GM21786 (cell line): ENCODE results near the gene NOS1AP.
"Not testable (repeated sequence)": the region's sequence is repeated elsewhere in the genome, so short reads cannot be mapped to it uniquely, and the experiment has no call there.

Source experiments
- ATAC-seq: cut with Tn5 transposase; IDR thresholded peaks from one replicate; pipeline ENCODE4 v1.9.1; 2021; ENCODE audit not compliant: unreplicated experiment

The NOS1AP gene

DNA sequence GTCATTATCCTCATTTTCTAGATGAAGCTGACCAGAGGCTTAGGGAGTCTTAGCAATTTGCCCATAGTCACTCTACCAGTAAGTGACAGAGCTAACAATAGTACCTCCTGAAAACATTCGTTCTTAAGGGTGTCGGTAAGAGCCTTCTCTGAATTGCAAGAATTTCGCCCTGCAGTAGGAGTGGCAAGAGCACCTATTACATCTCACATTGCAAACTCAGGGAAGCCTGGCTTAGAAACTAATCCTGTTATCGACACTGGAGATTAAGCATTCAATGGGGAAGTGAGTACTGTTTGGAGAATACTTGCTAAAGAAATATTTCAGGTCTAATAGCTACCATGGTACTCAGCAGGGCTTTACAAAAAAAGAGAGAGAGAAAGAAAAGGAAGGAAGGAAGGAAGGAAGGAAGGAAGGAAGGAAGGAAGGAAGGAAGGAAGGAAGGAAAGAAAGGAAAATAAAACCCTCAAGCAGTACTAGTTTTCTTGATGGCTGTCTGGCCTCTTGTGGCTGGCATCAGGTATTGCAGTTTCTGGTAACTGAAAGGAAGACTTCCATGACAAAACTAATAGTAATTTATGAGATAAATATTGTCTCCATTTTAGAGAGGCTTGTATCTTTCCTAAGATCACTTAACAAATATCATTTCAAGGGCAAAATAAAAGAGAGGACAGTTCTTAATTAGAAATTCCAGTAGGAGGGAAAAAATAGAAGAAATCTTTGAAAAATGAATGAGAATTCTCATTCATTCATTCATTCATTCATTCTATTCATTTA is 322.5 kb downstream of the NOS1AP start:
- ATAC-seq, result no peak

DNA sequence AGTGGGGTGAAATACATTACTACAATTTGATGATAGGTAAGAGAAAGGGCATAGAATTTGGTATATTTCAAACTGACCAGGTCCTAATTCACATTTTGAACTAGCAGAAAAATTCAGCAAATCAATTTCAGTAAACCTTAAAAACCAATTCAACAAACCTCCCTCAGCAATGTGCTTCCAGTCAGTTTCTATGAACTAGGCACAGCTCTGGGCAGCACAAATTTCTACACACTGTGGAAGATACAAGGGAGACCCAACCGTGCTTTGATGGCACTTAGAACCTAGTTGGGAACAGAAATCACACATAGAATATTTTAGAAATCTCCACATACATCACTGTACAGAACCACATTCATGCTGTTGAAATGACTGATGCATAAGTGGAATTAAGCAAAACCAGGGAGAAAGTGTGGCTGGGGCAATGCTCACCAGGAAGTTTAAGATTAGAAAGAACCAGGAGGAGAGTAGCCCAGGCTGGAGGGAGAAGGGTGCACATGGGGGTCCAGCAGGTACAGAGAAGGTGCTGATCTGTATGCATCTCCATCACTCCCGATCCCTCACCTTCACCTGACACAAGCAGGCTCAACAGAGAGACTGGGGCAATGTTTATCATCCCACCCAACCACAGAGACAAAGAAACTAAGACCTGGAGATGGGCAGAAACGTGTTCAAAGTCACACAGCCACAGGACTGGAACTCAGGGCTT is 326.9 kb downstream of the NOS1AP start:
- no peak for ATAC-seq

DNA sequence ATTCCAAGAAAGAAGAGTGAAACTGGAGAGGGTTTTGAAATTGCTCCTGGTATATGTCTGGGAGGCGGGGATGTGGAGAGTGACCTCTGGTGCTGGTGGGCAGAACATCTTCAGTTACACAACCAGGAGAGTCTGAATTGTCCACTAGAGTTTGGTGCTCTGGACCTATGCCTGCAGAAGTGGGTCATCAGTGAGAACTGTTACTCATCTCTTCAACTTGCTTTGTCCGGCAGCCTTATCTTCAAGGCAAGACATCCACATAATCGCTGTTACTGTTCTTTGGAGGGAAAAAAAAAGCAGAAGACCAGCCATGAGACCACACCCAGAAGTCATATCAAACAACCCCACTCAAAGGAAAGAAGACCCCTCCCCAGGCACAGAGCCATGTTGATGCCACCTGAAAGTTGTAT is 327.6 kb downstream of the NOS1AP start:
- no peak for ATAC-seq

DNA sequence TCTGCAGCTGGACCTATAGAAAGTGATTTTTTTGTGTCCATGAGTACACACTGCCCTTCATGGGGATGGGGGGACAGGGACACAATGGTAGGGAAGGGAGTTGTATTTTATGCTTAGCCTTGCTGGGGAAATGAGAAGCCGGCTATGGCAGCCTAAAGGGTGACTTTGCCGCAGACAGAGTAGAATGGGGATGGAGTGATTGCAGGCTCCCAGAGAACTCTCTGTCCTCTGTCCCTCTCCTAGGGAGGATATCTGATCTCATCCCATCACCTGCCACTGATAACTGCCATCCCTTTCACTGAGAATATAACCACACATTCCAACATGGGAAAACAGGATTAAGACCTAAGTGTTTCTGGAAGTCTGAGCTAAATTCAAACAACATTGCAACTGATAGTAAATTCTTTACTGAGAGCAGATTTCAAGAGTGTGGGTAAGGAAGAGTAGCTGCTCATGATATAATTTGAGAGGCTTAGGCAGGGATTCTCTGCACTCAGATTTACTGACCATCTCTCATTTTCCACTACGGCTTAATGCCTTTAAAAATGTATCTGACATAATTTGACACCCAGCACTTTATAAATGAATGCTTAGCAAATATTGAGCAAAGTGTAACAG is 328.6 kb downstream of the NOS1AP start:
- no peak for ATAC-seq

DNA sequence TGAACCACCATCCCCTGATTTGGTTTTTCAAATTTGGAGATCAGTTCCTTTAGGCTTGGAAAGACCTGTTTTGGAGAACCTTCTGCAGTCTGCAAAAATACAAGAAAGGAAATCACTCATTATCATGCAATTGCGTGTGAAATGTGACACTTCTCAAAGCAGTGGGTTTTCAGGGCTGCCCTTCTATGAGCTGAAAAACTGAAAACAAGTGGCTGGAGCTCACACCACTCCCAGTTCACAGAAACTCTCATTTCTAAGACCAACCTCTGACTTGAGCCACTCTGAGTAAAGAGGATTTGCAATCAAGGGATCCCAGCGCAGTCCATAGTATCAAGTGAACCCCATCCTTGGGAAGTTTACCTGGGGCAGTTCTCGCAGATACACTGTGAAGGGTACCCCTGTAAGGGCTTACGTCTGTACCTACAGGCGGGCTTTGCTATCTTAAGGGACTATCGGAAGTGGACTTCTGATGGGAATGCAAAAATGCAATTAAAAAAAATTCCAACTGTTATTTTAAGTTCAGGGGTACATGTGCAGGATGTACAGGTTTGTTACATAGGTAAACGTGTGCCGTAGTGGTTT is 329.6 kb downstream of the NOS1AP start:
- ATAC-seq, result no peak

DNA sequence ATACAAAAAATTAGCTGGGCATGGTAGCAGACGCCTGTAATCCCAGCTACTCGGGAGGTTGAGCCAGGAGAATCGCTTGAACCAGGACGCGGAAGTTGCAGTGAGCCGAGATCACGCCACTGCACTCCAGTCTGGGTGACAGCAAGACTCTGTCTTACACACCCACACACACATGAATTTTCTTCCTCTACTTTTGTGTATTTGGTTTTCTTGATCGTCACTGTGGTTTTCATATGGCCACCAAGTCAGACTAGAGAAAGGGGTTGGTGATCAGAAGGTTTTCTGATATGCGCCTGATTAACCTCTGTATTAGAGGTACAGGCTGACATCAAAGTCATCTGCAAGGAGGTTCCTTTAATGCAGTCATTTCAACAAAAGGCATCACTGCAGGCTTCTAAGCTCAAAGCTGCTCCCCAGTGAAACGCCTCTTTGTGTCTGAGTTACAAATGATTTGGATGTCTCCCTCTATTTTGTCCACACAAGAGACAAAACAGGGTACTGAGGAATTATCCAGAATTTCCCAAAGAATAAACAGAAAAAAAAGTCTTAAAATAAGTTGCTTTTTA is 331.4 kb downstream of the NOS1AP start:
- no peak for ATAC-seq

DNA sequence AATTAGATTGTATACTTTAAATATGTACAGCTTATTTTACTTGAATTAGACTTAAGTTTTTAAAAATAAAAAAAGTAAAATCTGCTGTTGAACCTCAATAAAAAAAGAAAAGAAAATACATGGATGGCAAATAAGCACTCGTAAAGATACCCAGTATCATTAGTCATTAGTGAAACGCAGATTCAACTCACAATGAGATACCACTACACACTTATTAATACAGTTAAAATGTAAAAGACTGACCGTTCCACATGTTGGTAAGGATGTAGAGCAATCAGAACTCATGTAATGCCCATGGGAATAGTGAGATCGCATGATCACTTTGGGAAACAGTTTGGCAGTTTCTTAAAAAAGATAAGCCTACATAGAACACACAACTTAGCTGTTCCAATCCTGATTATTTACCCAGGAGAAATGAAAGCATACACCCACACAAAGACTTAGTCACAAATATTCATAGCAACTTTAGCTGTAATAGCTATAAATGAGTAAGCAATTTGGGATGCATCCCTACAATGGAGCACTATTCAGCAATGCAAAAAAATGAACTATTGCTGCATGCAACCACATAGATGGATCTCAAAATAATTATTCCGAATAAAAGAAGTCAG is 335.2 kb downstream of the NOS1AP start:
- ATAC-seq, result no peak

DNA sequence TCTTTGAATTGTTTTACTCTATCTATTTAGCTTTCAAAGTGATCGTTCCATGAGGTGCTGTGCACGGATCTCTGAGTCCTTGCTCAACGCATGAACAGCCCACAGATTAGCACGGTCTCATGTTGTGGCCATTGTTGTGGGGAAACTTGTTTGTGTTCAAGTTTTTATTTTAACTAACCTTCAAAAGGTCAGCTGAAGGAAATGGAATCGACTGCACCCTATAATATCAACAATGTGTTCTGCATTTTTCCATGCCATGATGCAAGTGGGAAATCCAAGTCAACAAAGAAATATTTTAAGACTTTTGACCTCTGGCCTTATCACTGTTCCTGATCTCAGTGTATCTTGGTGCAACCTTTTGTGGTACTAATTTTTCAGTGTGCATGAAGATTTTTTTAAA is 336.3 kb downstream of the NOS1AP start:
- no peak for ATAC-seq

DNA sequence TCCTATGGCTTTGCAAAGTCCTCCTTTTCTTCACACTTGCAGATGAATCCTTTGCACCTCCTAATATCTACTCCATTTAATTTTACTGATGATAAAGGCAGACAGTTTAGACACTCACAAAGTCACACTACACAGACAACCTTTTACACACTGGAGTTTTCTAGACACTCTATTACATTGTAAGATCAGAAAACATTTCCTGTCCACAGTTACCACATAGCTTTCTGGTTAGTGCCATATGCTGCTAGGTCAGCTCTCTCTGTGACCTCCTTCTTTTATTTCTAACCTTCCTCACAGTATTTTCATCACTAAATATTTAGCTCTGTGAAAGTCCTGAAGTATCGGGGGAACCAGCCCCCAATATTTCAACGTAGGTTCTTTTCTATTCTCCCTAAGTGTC is 337.3 kb downstream of the NOS1AP start:
- ATAC-seq, result no peak

DNA sequence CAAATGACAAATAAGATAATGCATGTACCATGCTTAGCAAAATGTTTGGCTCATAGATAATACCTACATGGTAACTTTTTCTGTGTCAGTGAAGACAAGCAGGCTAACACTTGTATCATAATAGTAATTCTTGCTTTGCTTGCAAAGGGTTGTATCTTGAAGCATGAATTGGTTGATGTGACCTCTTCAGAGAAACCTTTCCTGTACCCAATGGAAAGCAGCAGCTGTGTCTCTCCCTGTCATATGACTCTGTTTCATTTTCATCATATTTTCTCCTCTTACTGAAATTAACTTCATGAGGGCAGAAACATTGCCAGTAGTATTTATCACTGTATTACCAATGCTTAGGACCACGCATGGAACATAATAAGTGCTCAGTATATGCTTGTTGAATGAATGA is 338.0 kb downstream of the NOS1AP start:
- no peak for ATAC-seq

DNA sequence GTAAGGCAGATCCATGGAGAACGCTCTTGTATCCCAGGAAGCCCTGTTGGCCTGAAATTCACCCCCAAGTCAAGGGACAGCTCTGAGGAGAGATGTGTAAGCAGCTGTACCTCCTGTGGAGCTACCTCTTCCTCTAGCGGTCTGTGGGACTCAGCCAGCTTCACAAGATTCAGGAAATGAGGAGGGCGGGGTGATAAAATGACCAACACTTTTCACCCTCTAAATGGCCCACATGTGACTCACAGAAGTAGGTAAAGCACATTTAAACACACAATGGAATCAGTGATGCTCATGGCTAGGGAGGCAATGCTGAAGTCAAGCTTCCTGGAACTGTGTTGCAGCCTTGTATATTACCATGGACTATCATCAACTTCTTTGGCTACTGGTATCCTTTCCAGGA is 342.5 kb downstream of the NOS1AP start, which contains the start of gene SH2D1B:
SH2D1B (minus strand) TSS at position 135 of the 400 bp plus-strand sequence; CDS start at position 15, 120 bp downstream.
- no peak for ATAC-seq

DNA sequence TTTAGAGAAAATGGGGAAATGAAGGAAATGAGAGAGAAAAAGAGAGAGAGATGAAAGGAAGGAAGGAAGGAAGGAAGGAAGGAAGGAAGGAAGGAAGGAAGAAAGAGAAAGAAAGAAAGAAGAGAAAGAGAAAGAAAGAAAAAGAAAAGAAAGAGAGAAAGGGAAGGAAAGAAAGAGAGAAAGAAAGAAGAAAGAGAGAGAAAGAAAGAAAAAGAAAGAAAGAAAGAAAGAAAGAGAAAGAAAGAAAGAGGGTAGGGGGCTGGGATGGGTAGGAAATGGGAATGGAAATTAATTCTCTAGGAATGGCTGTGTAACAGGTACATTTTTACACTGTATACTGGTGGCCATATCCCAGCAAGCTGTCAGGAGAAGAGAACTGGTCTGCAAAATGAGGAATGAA is 346.7 kb downstream of the NOS1AP start:
- ATAC-seq, result no peak

DNA sequence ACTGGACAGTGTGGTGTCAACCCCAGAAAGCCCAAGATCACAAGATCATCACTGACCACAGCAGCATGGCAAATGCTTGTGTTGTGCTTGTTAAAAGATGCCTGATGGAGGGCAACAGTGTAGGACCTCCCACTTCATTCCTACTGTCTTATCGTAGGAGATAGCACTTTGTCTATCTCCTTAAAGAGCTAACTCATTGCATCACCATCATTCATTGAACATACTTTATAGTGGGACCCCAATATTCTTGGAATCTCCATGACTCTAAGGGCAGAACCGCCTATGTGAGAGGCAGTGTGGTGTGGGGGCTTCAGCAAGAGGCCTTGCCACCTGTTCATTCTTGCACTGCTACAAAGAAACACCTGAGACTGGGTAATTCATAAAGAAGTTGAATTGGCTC is 347.4 kb downstream of the NOS1AP start:
- no peak for ATAC-seq

DNA sequence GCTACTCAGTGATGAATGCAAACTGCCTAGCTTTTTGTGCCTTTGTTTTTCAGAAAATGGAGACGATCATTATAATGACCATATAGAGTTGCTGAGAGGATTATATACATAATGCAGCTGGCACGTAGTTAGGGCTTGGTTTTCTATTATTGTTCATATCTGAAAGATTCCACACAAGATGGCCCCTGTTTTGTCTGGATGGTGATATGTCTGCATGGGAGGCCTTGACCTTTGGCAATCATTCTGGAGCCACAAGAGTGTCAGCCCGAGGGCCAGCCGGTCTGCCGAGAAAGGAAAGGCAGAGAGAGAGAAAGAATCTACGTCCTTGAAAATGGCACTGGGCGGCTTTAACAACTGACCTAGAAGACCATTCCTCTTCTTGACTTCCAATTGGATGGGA is 348.2 kb downstream of the NOS1AP start:
- no peak for ATAC-seq

DNA sequence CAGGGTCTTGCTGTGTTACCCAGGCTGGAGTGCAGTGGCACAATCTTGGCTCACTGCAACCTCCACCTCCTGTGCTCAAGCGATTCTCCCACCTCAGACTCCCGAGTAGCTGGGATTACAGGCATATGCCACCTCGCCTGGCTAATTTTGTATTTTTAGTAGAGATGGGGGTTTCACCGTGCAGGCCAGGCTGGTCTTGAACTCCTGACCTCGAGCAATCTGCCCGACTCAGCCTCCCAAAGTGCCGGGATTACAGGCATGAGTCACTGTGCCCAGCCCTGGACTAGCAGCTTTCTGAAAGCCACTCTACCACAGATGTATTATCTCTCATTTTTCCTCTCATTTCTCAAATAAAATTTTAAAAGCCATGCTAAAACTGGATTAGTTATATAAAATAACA is 349.1 kb downstream of the NOS1AP start:
- ATAC-seq, result not testable (repeated sequence)

DNA sequence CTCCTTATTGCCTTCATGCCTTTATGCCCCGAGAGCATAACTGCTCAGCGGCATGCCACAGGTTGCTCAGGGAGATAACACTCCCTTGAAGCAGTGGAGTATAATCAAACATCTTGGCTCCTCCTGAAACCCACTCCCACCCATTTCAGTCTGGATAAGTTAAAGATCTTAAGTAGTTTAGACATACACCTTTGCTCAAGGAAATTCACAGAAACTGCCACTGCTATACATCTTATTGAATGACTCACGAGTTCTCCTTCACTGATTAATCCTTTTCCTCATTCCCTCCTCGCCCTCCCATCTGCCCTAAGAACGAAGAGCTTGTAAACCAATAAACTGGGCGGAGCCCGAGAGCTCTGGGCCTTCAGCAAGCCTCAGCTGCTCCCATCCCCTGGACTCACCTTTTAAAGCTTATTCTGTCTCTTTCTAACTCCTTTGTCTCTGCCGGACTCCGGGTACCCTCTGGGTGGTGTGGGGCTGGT is 350.0 kb downstream of the NOS1AP start:
- not testable (repeated sequence) for ATAC-seq
